GM23248 (cell line): ENCODE measurements around the gene NCOA6. TPM values are rescaled to one million over a fixed set of nuclear protein-coding genes. Genes with fewer than 3 reads are reported as not detected.

ENCODE experiments used
- DNase-seq: peaks from one replicate; pipeline ENCODE4 v3.0.0-alpha.2; 2015
- H2AFZ ChIP-seq: fragments of 200-600 bp; sonication (generic); 2 replicates; pipeline ENCODE4 v1.6.1; 2016; ENCODE audit warnings: antibody characterized with exemption
- H3F3A ChIP-seq: fragments of 200-600 bp; sonication (generic); 2 replicates; pipeline ENCODE4 v1.6.1; 2016; ENCODE audit warnings: mild to moderate bottlenecking, antibody characterized with exemption, mixed run types; ENCODE audit not compliant: insufficient read depth
- H3K27ac ChIP-seq: fragments of 200-600 bp; sonication (generic); 2 replicates; pipeline ENCODE4 v1.5.1; 2016; ENCODE audit warnings: mild to moderate bottlenecking
- H3K27me3 ChIP-seq: fragments of 200-600 bp; sonication (generic); replicated peaks from 2 replicates; pipeline ENCODE4 v1.6.1; 2016; ENCODE audit warnings: mild to moderate bottlenecking; ENCODE audit not compliant: insufficient read depth
- H3K36me3 ChIP-seq: fragments of 200-600 bp; sonication (generic); 2 replicates; pipeline ENCODE4 v1.6.1; 2016; ENCODE audit warnings: low read depth, mild to moderate bottlenecking
- H3K4me1 ChIP-seq: fragments of 200-600 bp; sonication (generic); 2 replicates; pipeline ENCODE4 v1.6.1; 2016; ENCODE audit warnings: mild to moderate bottlenecking; ENCODE audit not compliant: insufficient read depth
- H3K4me2 ChIP-seq: fragments of 200-600 bp; sonication (generic); one replicate; pipeline ENCODE4 v1.6.1; 2016; ENCODE audit warnings: mild to moderate bottlenecking; ENCODE audit not compliant: unreplicated experiment
- H3K4me3 ChIP-seq: fragments of 200-600 bp; sonication (generic); 2 replicates; pipeline ENCODE4 v1.5.1; 2016; ENCODE audit warnings: mild to moderate bottlenecking
- H3K79me2 ChIP-seq: fragments of 200-600 bp; sonication (generic); 2 replicates; pipeline ENCODE4 v1.6.1; 2016; ENCODE audit warnings: mild to moderate bottlenecking; ENCODE audit not compliant: insufficient read depth
- H3K9ac ChIP-seq: fragments of 200-600 bp; sonication (generic); 2 replicates; pipeline ENCODE4 v1.6.1; 2016; ENCODE audit warnings: mild to moderate bottlenecking
- H3K9me2 ChIP-seq: fragments of 200-600 bp; sonication (generic); 2 replicates; pipeline ENCODE4 v1.6.1; 2016; ENCODE audit warnings: mixed run types, mild to moderate bottlenecking, moderate library complexity; ENCODE audit not compliant: insufficient read depth
- H3K9me3 ChIP-seq: fragments of 200-600 bp; sonication (generic); one replicate; pipeline ENCODE4 v1.6.1; 2017; ENCODE audit warnings: low read depth
- H4K20me1 ChIP-seq: fragments of 200-600 bp; sonication (generic); 2 replicates; pipeline ENCODE4 v1.6.0; 2016; ENCODE audit not compliant: insufficient read depth
- EZH2 ChIP-seq: fragments of 200-600 bp; sonication (generic); IDR thresholded peaks from 2 replicates; pipeline ENCODE4 v1.6.1; 2018; ENCODE audit warnings: antibody characterized with exemption, mild to moderate bottlenecking; ENCODE audit not compliant: insufficient read depth, poor library complexity, severe bottlenecking
- EZH2phosphoT487 ChIP-seq: fragments of 200-600 bp; sonication (generic); IDR thresholded peaks from 2 replicates; pipeline ENCODE4 v1.6.1; 2018; ENCODE audit warnings: antibody characterized with exemption, moderate library complexity, mild to moderate bottlenecking, low read depth; ENCODE audit not compliant: insufficient read depth
- WGBS, 2 experiments: methylation state at CpG; one replicate each; pipeline ENCODE4 v1.1.6; 2015 to 2017; ENCODE audit warnings: low lambda C conversion rate in 2 of 2, low coverage in 1 of 2; ENCODE audit errors: missing lambda C conversion rate in 2 of 2; 5-methylcytosine and 5-hydroxymethylcytosine counted together
- in situ Hi-C: fragments of 300-500 bp; cut with MboI; formaldehyde crosslinking; loops from 2 replicates; pipeline ENCODE4 v1.15.0; 2020
- polyA plus RNA-seq: library from polyadenylated mRNA; unstranded; fragments of >200 nt; fragmentation: Nextera tagmentation; extraction: Ambion mirVana; gene quantifications from 2 replicates; pipeline ENCODE4 v1.2.1, GENCODE V29; 2016
- total RNA-seq: library from RNA; depleted of rRNA; stranded (reverse); fragments of >200 nt; shearing (Covaris generic); gene quantifications from 2 replicates; pipeline ENCODE4 v1.2.3, GENCODE V29; 2014

Gene NCOA6
- total and polyA plus RNA-seq, 2 experiments from 2014 or later, result 6.6 to 12.6 TPM

- WGBS, 2 experiments, result 86 to 90% methylated on average over 4 of the region's 4 CpGs
- H3K9me3 ChIP-seq, result no peaks in the 10 kb centered on the region
- no peak overlapping the region for H3K4me2 ChIP-seq
- TF ChIP-seq EZH2phosphoT487 (no peak), EZH2 (no peak)
- no peaks in the 10 kb centered on the region for H3K27me3 ChIP-seq
- 0 out of 2 replicates have a peak, but pooled peaks cover 8% of the 10 kb centered on the region for H3K36me3 ChIP-seq
- DNase-seq, result no peak
- in situ Hi-C loops, result no loop called here
- no peaks in the 10 kb centered on the region for H4K20me1 ChIP-seq
- no peak overlapping the region for H3K4me3 ChIP-seq
- no peak overlapping the region for H3K9ac ChIP-seq
- H3K79me2 ChIP-seq, result no peaks in the 10 kb centered on the region
- no peaks in the 10 kb centered on the region for H3F3A ChIP-seq
- no peaks in the 10 kb centered on the region for H3K4me1 ChIP-seq
- H3K9me2 ChIP-seq, result no peaks in the 10 kb centered on the region
- H3K27ac ChIP-seq, result no peak overlapping the region
- no peak overlapping the region for H2AFZ ChIP-seq
These were observed 26.8 kb upstream of the NCOA6 start for GRCh38 chr20:34852298-34852697.

- in situ Hi-C loops, result no loop called here
- Histone ChIP-seq H4K20me1 (no peaks in the 10 kb centered on the region), H3K36me3 (0 out of 2 replicates have a peak, but pooled peaks cover 8% of the 10 kb centered on the region), H2AFZ (no peak overlapping the region), H3K27ac (no peak overlapping the region), H3K9me2 (no peaks in the 10 kb centered on the region), H3K9me3 (no peaks in the 10 kb centered on the region), H3K9ac (no peak overlapping the region), H3K4me1 (no peaks in the 10 kb centered on the region), H3K4me3 (no peak overlapping the region), H3K4me2 (no peak overlapping the region), H3K27me3 (no peaks in the 10 kb centered on the region), H3F3A (no peaks in the 10 kb centered on the region), H3K79me2 (no peaks in the 10 kb centered on the region)
- 97 to 98% methylated on average over 9 to 14 of the region's 14 CpGs for WGBS, 2 experiments
- TF ChIP-seq EZH2 (no peak), EZH2phosphoT487 (no peak)
- no peak for DNase-seq
These were observed 25.5 kb upstream of the NCOA6 start for GRCh38 chr20:34850969-34851368.

DNA sequence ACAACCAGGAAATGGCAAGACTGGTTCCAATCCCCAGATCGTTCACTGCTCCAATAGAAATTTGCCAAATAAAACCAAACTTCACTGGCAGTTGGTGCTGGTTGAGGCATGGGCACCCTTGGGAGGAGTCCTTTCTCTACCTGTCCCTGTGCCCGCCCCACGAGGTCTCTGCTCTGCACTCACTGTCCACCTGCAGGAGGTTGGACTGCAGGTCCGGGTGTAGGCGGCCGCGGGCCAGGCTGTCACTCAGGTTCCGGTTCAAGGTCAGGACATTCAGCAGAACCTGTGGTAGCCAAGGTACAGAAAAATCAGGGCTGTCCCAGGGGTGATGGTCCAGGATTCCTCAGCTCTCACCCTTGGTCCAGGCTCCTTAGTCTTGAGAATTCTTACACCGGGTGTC is 24.3 kb upstream of the NCOA6 start:
- Histone ChIP-seq H3K27ac (no peak overlapping the region), H3K9ac (no peak overlapping the region), H2AFZ (no peak overlapping the region), H3K27me3 (no peaks in the 10 kb centered on the region), H3K4me3 (no peak overlapping the region), H3K9me2 (no peaks in the 10 kb centered on the region), H3K4me2 (no peak overlapping the region), H3F3A (no peaks in the 10 kb centered on the region), H4K20me1 (no peaks in the 10 kb centered on the region), H3K36me3 (0 out of 2 replicates have a peak, but pooled peaks cover 8% of the 10 kb centered on the region), H3K4me1 (no peaks in the 10 kb centered on the region), H3K79me2 (no peaks in the 10 kb centered on the region), H3K9me3 (no peaks in the 10 kb centered on the region)
- TF ChIP-seq EZH2phosphoT487, result no peak
- TF ChIP-seq EZH2, result no peak
- no peak for DNase-seq
- WGBS, 2 experiments, result 83 to 86% methylated on average over 9 of the region's 9 CpGs
- in situ Hi-C loops, result loop anchor here (25.0 kb wide), 1 partner anchor 363 kb away; no protein-coding TSS in a partner anchor

DNA sequence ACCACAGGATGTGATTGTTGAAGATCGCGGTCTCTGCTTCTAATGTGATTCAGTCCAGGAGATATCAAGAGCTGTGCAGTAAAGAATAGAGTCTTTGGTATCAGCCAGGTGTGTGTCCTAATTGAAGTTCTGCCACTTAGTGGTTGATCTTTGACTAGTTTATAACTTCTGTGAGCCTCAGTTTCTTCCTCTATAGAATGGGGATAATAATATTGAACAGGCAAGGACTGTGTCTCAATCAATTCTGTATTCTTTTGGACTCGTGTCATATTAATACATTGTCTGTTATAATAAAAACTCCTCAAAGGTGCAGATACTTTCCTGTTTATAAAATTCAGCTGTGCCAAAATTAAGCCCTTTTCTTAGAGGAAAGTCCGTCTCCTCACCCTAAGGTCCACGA is 23.1 kb upstream of the NCOA6 start:
- no peak overlapping the region for H2AFZ ChIP-seq
- H3K9me2 ChIP-seq, result no peaks in the 10 kb centered on the region
- no peak overlapping the region for H3K9ac ChIP-seq
- no peaks in the 10 kb centered on the region for H3F3A ChIP-seq
- 0 out of 2 replicates have a peak, but pooled peaks cover 8% of the 10 kb centered on the region for H3K36me3 ChIP-seq
- no peak overlapping the region for H3K4me2 ChIP-seq
- H3K4me1 ChIP-seq, result no peaks in the 10 kb centered on the region
- 90 to 91% methylated on average over 5 of the region's 5 CpGs for WGBS, 2 experiments
- H3K9me3 ChIP-seq, result no peaks in the 10 kb centered on the region
- H3K27ac ChIP-seq, result no peak overlapping the region
- TF ChIP-seq EZH2phosphoT487 (no peak), EZH2 (no peak)
- H3K79me2 ChIP-seq, result no peaks in the 10 kb centered on the region
- in situ Hi-C loops, result loop anchor here (25.0 kb wide), 1 partner anchor 364 kb away; no protein-coding TSS in a partner anchor
- no peaks in the 10 kb centered on the region for H4K20me1 ChIP-seq
- no peaks in the 10 kb centered on the region for H3K27me3 ChIP-seq
- no peak overlapping the region for H3K4me3 ChIP-seq
- DNase-seq, result no peak
